D721Med (cell line): ENCODE data around the gene MLLT3.

Source experiments
- DNase-seq: peaks from one replicate; pipeline ENCODE4 v3.0.0; 2011; ENCODE audit warnings: low spot score; ENCODE audit not compliant: insufficient read length
- FAIRE-seq: peaks from 2 replicates; lab custom pipeline; 2011; peaks lifted over from hg19 to GRCh38; lab: Jason Lieb, UNC
- TF ChIP-seq, protein P1 (sequence below): IDR thresholded peaks from 2 replicates; pipeline ENCODE4 v1.5.1; 2012; ENCODE audit warnings: mild to moderate bottlenecking, control low read depth; ENCODE audit not compliant: insufficient read depth; ENCODE audit errors: missing control alignments

Gene MLLT3

DNA sequence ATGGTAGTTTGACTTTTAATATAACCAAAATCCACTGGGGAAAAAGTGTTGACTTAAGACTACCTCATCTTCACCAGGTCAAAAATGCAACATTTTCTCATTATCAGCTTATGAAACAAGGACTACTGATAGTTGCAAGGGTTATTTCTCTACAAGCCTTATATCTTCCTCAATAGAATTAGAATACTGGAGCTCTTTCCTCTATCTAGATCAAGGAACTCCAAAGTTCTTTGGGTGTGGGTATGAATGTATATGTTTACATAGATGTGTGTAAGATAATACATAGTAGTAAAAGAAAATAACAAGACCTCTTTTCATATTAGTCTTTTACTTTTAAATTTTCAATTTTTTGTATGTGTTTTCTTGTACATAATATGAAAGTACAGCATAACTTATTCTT lies 244.5 kb downstream of the MLLT3 start:
- FAIRE-seq (no peak), DNase-seq (no peak)

DNA sequence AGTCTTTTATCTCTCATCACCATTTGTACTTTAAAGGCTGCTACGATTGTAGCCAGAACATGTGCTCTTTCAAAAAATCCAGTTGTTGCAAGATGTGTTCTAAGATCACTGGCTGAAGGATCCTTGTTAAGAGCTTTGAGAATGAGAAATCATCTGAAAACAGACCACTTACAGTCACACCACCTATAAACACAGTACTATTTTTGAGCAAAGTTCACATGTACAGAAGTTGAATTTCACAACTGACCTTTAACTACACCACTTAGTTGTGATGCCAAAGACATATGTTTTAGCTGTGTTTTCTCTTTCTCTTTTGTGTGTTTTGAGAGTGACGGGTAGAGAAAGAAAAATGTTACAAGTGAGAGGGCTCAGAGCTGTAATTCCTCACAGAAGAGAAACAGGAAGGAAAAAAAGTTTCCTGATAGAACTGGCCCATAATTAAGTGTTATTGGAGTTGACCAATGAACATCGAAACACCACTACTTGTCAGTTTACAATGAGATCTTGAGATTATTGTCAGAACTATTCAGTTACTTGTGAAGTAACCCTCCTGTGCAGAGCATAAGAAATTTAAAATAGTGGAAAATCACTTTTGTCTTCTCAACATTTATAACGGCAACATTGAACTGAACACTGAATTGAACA lies 245.4 kb downstream of the MLLT3 start:
- DNase-seq (no peak), FAIRE-seq (no peak)
- TF ChIP-seq, protein P1, sequence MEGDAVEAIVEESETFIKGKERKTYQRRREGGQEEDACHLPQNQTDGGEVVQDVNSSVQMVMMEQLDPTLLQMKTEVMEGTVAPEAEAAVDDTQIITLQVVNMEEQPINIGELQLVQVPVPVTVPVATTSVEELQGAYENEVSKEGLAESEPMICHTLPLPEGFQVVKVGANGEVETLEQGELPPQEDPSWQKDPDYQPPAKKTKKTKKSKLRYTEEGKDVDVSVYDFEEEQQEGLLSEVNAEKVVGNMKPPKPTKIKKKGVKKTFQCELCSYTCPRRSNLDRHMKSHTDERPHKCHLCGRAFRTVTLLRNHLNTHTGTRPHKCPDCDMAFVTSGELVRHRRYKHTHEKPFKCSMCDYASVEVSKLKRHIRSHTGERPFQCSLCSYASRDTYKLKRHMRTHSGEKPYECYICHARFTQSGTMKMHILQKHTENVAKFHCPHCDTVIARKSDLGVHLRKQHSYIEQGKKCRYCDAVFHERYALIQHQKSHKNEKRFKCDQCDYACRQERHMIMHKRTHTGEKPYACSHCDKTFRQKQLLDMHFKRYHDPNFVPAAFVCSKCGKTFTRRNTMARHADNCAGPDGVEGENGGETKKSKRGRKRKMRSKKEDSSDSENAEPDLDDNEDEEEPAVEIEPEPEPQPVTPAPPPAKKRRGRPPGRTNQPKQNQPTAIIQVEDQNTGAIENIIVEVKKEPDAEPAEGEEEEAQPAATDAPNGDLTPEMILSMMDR: no peak

More for the DNA sequence above, 244.5 kb downstream of the MLLT3 start:
- TF ChIP-seq, protein P1: no peak

DNA sequence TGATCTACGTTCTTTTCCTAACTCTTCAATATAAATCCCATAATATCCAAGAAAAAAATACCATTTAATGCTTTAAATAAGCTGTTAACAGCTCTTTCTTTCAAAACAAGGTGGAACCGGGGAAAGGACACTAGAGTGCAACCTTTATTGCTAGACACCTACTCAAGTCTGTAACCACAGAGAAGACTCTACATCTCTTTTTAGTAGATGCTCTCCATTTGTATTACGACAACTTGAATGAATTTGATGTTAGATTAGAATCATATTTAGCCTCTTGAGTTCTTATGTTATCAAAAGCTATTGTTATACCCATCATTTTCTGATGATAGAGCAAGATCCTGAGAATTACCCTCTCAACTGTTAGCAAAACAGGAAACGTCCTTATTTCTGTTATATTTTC lies 246.3 kb downstream of the MLLT3 start:
- DNase-seq: no peak
- TF ChIP-seq, protein P1: no peak
- FAIRE-seq: no peak

DNA sequence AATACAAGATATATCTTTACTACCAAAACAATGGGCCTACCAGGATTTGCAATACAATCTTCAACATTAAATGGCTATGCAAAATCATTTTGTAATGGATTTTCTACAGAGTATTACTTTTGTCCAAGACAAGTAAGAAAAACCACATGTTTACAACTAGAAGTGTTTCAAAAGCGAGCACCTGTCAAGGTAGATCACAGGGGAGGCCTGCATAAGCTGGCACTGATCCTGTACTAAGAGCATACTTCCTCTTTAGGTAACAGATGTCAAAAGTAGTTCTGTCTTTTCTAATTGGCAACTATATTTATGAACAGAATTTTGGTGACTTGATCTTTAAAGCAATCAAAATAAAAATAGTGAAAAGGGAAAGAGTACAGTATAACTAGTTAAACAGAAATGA lies 249.0 kb downstream of the MLLT3 start:
- TF ChIP-seq, protein P1: no peak
- DNase-seq (no peak), FAIRE-seq (no peak)

DNA sequence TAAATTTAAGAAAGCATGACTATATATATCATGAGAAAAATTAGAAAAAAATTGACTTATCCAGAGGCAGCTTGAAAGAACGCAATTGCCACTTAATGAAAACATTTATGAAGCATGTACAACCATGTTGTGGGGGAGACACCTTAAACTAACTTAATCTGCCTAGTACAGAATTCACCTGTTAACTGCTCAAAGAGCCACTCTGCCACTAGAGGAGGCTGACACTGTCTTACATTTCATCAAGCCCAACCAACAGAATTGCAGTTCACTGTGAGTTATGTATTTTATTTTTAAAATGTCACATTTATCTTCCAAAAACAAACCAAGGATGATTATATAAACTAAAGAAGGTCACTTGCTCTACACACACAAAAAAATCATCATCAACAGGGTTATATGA lies 252.9 kb downstream of the MLLT3 start:
- TF ChIP-seq, protein P1: no peak
- DNase-seq: no peak
- FAIRE-seq: no peak

DNA sequence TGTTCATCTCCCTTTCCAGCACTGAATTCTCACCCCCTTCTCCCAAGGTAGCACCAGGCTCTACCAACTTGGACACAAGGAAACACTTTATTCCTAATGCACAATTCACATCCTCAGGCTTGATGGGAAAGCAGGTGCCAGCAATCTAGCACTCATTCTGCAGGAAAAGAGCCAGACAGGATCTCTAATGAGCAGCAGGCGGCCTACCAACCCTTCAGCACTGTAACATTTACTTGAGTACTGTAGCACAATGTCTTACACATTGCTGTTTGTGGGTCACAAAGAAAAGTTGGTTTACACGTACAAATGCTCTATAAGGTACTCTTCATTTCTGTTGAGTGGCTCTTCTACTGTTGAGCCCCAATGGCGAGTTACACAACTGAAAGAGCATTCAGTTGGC lies 254.4 kb downstream of the MLLT3 start:
- DNase-seq (no peak), FAIRE-seq (no peak)
- TF ChIP-seq, protein P1: no peak

DNA sequence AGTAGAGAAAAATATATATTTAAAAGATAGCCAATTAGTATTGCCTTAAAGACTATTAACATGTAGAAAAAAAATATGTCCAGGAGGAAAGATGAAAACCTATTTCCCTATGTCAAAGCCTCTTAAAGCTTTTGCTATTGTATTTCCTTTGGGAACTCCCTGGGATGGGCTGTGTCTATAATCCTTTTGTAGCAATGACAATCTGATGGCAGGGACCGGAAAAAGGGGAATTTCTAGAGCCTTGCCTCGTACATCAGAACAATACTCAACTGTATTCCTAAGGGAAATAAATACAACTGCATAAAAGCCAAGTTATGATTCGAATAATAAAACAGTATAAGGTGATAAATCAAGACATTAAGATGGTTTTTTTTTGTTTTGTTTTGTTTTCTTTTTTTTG lies 257.3 kb downstream of the MLLT3 start:
- FAIRE-seq (no peak), DNase-seq (no peak)
- TF ChIP-seq, protein P1: no peak
